Neuronal stem cell (in vitro differentiated cells): ENCODE measurements around the gene PLK2.

Experiments used
- DNase-seq: peaks from one replicate; pipeline ENCODE4 v3.0.0-alpha.2; 2013; ENCODE audit warnings: low spot score
- H2AFZ ChIP-seq: one replicate; pipeline ENCODE4 v1.6.1; 2013; ENCODE audit warnings: mild to moderate bottlenecking, low read length, inconsistent platforms
- H2AK5ac ChIP-seq: 2 replicates; pipeline ENCODE4 v1.6.1; 2013; ENCODE audit warnings: low read depth, mild to moderate bottlenecking, inconsistent platforms, low read length, moderate library complexity, mixed read lengths
- H2BK120ac ChIP-seq: 2 replicates; pipeline ENCODE4 v1.6.1; 2013; ENCODE audit warnings: low read depth, mild to moderate bottlenecking, inconsistent platforms, low read length, moderate library complexity, mixed read lengths
- H2BK12ac ChIP-seq: one replicate; pipeline ENCODE4 v1.6.1; 2013; ENCODE audit warnings: low read length, inconsistent platforms
- H2BK15ac ChIP-seq: 2 replicates; pipeline ENCODE4 v1.6.1; 2013; ENCODE audit warnings: mild to moderate bottlenecking, low read length, inconsistent platforms, mixed read lengths
- H2BK5ac ChIP-seq: one replicate; pipeline ENCODE4 v1.6.1; 2013; ENCODE audit warnings: inconsistent platforms, mild to moderate bottlenecking, low read length, moderate library complexity
- H3K14ac ChIP-seq: one replicate; pipeline ENCODE4 v1.6.1; 2013; ENCODE audit warnings: low read length, inconsistent platforms
- H3K18ac ChIP-seq: 2 replicates; pipeline ENCODE4 v1.6.1; 2013; ENCODE audit warnings: low read length, inconsistent platforms
- H3K23ac ChIP-seq: 2 replicates; pipeline ENCODE4 v1.6.1; 2013; ENCODE audit warnings: low read depth, mild to moderate bottlenecking, mixed read lengths, low read length, inconsistent platforms; ENCODE audit not compliant: poor library complexity
- H3K27ac ChIP-seq: replicated peaks from 3 replicates; pipeline ENCODE4 v1.5.1; 2013; ENCODE audit warnings: low read length, inconsistent platforms
- H3K27me3 ChIP-seq, 3 experiments: 2 replicates each; pipeline ENCODE4 v1.6.1; 2013; ENCODE audit warnings: low read length in 3 of 3, mild to moderate bottlenecking in 2 of 3, inconsistent platforms in 1 of 3, low read depth in 1 of 3, mixed read lengths in 1 of 3, moderate library complexity in 1 of 3; ENCODE audit not compliant: control insufficient read depth in 3 of 3, insufficient read depth in 3 of 3
- H3K36me3 ChIP-seq, 2 donors: replicated peaks in 1 of 2; 2 replicates each; pipeline ENCODE4 v1.6.1; 2013; ENCODE audit warnings: low read length in 2 of 2; ENCODE audit not compliant: control insufficient read depth in 2 of 2, insufficient read depth in 2 of 2
- H3K4ac ChIP-seq: 2 replicates; pipeline ENCODE4 v1.6.1; 2013; ENCODE audit warnings: inconsistent platforms, mild to moderate bottlenecking, low read length, moderate library complexity
- H3K4me1 ChIP-seq, 2 donors: 1 replicate in 1 of 2; 2 replicates in 1 of 2; pipeline ENCODE4 v1.6.1; 2013; ENCODE audit warnings: low read length in 2 of 2, low read depth in 1 of 2; ENCODE audit not compliant: control insufficient read depth in 2 of 2, insufficient read depth in 1 of 2
- H3K4me2 ChIP-seq: one replicate; pipeline ENCODE4 v1.6.1; 2013; ENCODE audit warnings: mild to moderate bottlenecking, low read length, inconsistent platforms; ENCODE audit not compliant: insufficient read depth, poor library complexity, severe bottlenecking
- H3K4me3 ChIP-seq, 2 donors: 2 replicates each; pipeline ENCODE4 v1.5.1; 2013; ENCODE audit warnings: low read length in 2 of 2, mild to moderate bottlenecking in 2 of 2, inconsistent platforms in 1 of 2, moderate library complexity in 1 of 2
- H3K79me1 ChIP-seq: one replicate; pipeline ENCODE4 v1.6.1; 2013; ENCODE audit warnings: low read depth, mild to moderate bottlenecking, inconsistent platforms, low read length, moderate library complexity
- H3K9ac ChIP-seq: one replicate; pipeline ENCODE4 v1.6.1; 2013; ENCODE audit warnings: mild to moderate bottlenecking, low read depth, low read length, inconsistent platforms; ENCODE audit not compliant: poor library complexity
- H3K9me3 ChIP-seq, 2 donors: replicated peaks in 1 of 2; 2 replicates each; pipeline versions ENCODE3 to v1.6.1; 2013; ENCODE audit warnings: low read length in 2 of 2, mild to moderate bottlenecking in 2 of 2, inconsistent platforms in 1 of 2, low read depth in 1 of 2, mixed read lengths in 1 of 2, moderate library complexity in 1 of 2; ENCODE audit not compliant: control insufficient read depth in 2 of 2, insufficient read depth in 1 of 2
- H4K8ac ChIP-seq: one replicate; pipeline ENCODE4 v1.6.1; 2013; ENCODE audit warnings: low read depth, mild to moderate bottlenecking, inconsistent platforms, low read length, moderate library complexity
- H4K91ac ChIP-seq: one replicate; pipeline ENCODE4 v1.6.1; 2013; ENCODE audit warnings: low read length, low read depth, mild to moderate bottlenecking, inconsistent platforms; ENCODE audit not compliant: poor library complexity
- WGBS, 2 donors: extraction: QIAGEN DNeasy Blood & Tissue Kit; methylation state at CpG; one replicate each; pipeline ENCODE4 v1.1.7; 2013; ENCODE audit warnings: missing lambda C conversion rate in 2 of 2, mixed read lengths in 1 of 2; ENCODE audit not compliant: insufficient read length in 2 of 2, insufficient replicate concordance in 1 of 2; ENCODE audit errors: extremely low coverage in 2 of 2; 5-methylcytosine and 5-hydroxymethylcytosine counted together

Gene PLK2

GRCh38 chr5:58459146-58460001 lies 512 bp downstream of the PLK2 start:
- WGBS, 2 donors = no CpG with 5 or more reads among the region's 57 CpGs

DNA sequence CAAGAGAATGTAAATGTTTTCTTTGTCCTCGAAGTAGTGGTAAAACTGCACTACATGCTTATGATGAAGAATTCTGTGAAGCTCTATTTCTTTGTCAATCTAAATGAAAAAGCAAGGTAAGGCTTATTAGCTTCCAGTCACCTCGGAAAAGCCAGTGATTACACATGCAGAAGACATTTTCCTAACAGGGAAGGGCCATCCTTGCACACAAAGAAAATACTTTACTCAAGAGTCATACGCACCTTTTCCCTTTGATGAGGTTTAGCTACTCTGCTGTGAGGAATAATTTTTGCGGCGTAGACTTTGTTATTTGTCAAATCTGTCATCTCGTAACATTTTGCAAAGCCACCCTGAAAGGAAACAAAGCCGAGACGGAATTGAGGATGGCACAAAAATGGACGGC lies 1.1 kb downstream of the PLK2 start:
- H2AK5ac ChIP-seq = no peak overlapping the region
- no peak overlapping the region for H2AFZ ChIP-seq
- no peak overlapping the region for H2BK5ac ChIP-seq
- H3K4ac ChIP-seq = no peak overlapping the region
- H2BK120ac ChIP-seq = no peak overlapping the region
- WGBS, 2 donors = no CpG with 5 or more reads among the region's 9 CpGs
- H3K4me2 ChIP-seq = peak overlapping the region; percentile 22
- peak overlapping the region; percentile 73 to 90 for H3K4me3 ChIP-seq
- H3K14ac ChIP-seq = no peak overlapping the region
- H3K23ac ChIP-seq = no peak overlapping the region
- peaks cover 4% of the 10 kb centered on the region for H3K79me1 ChIP-seq
- no peak overlapping the region for H3K18ac ChIP-seq
- peaks cover 2 to 23% of the 10 kb centered on the region in 2 donors for H3K4me1 ChIP-seq
- H3K27me3 ChIP-seq = no peaks in the 10 kb centered on the region
- no peak overlapping the region for H3K27ac ChIP-seq
- H3K9me3 ChIP-seq = no peaks in the 10 kb centered on the region
- H4K8ac ChIP-seq = no peak overlapping the region
- DNase-seq = no peak
- peaks cover 15 to 50% of the 10 kb centered on the region in 2 donors for H3K36me3 ChIP-seq
- H4K91ac ChIP-seq = no peak overlapping the region
- no peak overlapping the region for H2BK12ac ChIP-seq
- no peak overlapping the region for H2BK15ac ChIP-seq
- no peak overlapping the region for H3K9ac ChIP-seq

More at GRCh38 chr5:58459146-58460001, 512 bp downstream of the PLK2 start:
- Histone ChIP-seq H3K4me1 (peaks cover 2 to 23% of the 10 kb centered on the region in 2 donors), H3K79me1 (peaks cover 4% of the 10 kb centered on the region), H3K4me2 (peak overlapping the region; percentile 90), H3K4me3 (peak overlapping the region; percentile 90 to 96), H3K23ac (peak overlapping the region; percentile 98), H3K27ac (no peak overlapping the region), H3K9me3 (no peaks in the 10 kb centered on the region), H3K9ac (peak overlapping the region; percentile 96), H3K14ac (peak overlapping the region; percentile 84), H3K4ac (no peak overlapping the region), H2BK12ac (peak overlapping the region; percentile 51), H2AK5ac (no peak overlapping the region), H2BK120ac (no peak overlapping the region), H3K36me3 (peaks cover 12 to 44% of the 10 kb centered on the region in 2 donors), H4K8ac (no peak overlapping the region), H2BK15ac (no peak overlapping the region), H2AFZ (peak overlapping the region; percentile 97), H3K18ac (peak overlapping the region; percentile 95), H2BK5ac (peak overlapping the region; percentile 84), H3K27me3 (no peaks in the 10 kb centered on the region), H4K91ac (no peak overlapping the region)
- no peak for DNase-seq

GRCh38 chr5:58458141-58458742 lies 1.6 kb downstream of the PLK2 start:
- Histone ChIP-seq H3K4me2 (peak overlapping the region; percentile 22), H3K4me3 (peak overlapping the region; percentile 73 to 90), H3K18ac (no peak overlapping the region), H2BK5ac (no peak overlapping the region), H3K23ac (no peak overlapping the region), H3K4ac (no peak overlapping the region), H3K14ac (no peak overlapping the region), H3K79me1 (peaks cover 4% of the 10 kb centered on the region), H3K9ac (no peak overlapping the region), H2BK15ac (no peak overlapping the region), H4K91ac (no peak overlapping the region), H3K4me1 (peaks cover 2 to 23% of the 10 kb centered on the region in 2 donors), H3K27ac (no peak overlapping the region), H3K27me3 (no peaks in the 10 kb centered on the region), H2BK120ac (no peak overlapping the region), H2BK12ac (no peak overlapping the region), H2AK5ac (no peak overlapping the region), H3K36me3 (peaks cover 15 to 55% of the 10 kb centered on the region in 2 donors), H3K9me3 (no peaks in the 10 kb centered on the region), H4K8ac (no peak overlapping the region), H2AFZ (no peak overlapping the region)
- DNase-seq = no peak
- WGBS, 2 donors = no CpG with 5 or more reads among the region's 7 CpGs

DNA sequence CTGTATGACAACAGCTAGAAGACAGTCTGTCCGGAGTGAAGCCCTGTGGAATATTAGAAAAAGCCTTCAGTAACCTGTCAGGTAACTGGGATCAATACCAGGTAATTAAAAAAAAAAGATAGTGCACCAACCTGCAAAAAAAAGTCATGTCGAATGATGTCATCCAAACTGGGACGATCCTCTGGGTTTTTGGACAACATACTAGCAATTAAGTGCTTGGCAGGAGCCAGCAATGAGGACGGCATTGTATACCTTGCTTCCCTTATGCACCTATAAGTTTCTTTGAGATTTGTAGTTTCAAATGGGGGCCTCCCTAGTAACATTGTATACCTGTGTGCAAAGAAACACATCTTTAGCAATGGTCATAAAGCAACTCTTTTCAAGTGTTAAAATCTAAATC lies 2.8 kb downstream of the PLK2 start:
- H2AFZ ChIP-seq = no peak overlapping the region
- DNase-seq = no peak
- H4K8ac ChIP-seq = no peak overlapping the region
- no peak overlapping the region for H3K14ac ChIP-seq
- peak overlapping the region in 1 of 2 donors; percentile 90 for H3K4me3 ChIP-seq
- H3K4me1 ChIP-seq = peaks cover under 1 to 18% of the 10 kb centered on the region in 2 donors
- no peak overlapping the region for H2AK5ac ChIP-seq
- peaks cover 4% of the 10 kb centered on the region for H3K79me1 ChIP-seq
- no peak overlapping the region for H4K91ac ChIP-seq
- no peak overlapping the region for H3K4ac ChIP-seq
- no peak overlapping the region for H3K4me2 ChIP-seq
- H3K9me3 ChIP-seq = no peaks in the 10 kb centered on the region
- H3K27me3 ChIP-seq = no peaks in the 10 kb centered on the region
- no peak overlapping the region for H3K9ac ChIP-seq
- H2BK15ac ChIP-seq = no peak overlapping the region
- H3K23ac ChIP-seq = no peak overlapping the region
- peaks cover 15 to 67% of the 10 kb centered on the region in 2 donors for H3K36me3 ChIP-seq
- no peak overlapping the region for H3K27ac ChIP-seq
- H2BK5ac ChIP-seq = no peak overlapping the region
- H2BK12ac ChIP-seq = no peak overlapping the region
- H3K18ac ChIP-seq = no peak overlapping the region
- no peak overlapping the region for H2BK120ac ChIP-seq
- WGBS, 2 donors = no CpG with 5 or more reads among the region's 4 CpGs
